ENCODE measurements around the gene VPS16. TPM values are rescaled to one million over a fixed set of nuclear protein-coding genes. Genes with fewer than 3 reads are reported as not detected.

VPS16 gene
- total and polyA plus RNA-seq, 2 of the 8 experiments (the other 6 are each of a cell fraction or from before 2014, with no cell fraction given) = 23.8 to 25.9 TPM

GRCh38 chr20:2805689-2806350, 34.7 kb upstream of the VPS16 start:
- Histone ChIP-seq H3K4me1 (replicated peaks in 1 of 4; ENCODE audit: control insufficient read depth in 3 of 4, insufficient read depth in 4 of 4, low read length in 3 of 4) (peaks cover 0 to 18% (median 10%) of the 10 kb centered on the region in 4 experiments; a peak in 6 of 7 replicates), H3K14ac (ENCODE audit: insufficient read length) (no peak overlapping the region), H2AK5ac (ENCODE audit: low read depth, low read length) (no peak overlapping the region), H3K4me3 (ENCODE audit: extremely low read depth in 1 of 4, insufficient read depth in 2 of 4, low read depth in 3 of 4, low read length in 4 of 4) (peak overlapping the region in 2 of 4 experiments; percentile 21 to 52; a peak in 5 of 8 replicates), H3K79me1 (ENCODE audit: low read depth, low read length) (no peaks in the 10 kb centered on the region), H3K4ac (replicated peaks; ENCODE audit: insufficient read length, low read depth, low read length) (no peak overlapping the region), H2AFZ (ENCODE audit: low read length) (peak overlapping the region; percentile 16; the same call in 1 of the 2 replicates), H3K79me2 (ENCODE audit: control insufficient read depth in 1 of 2, insufficient read depth in 2 of 2, low read length in 2 of 2) (no peaks in the 10 kb centered on the region), H3K9ac (replicated peaks in 1 of 4; ENCODE audit: extremely low read depth in 1 of 4, low read depth in 3 of 4, low read length in 3 of 4) (no peak overlapping the region), H3K27me3 (replicated peaks in 1 of 4; ENCODE audit: control insufficient read depth in 3 of 4, extremely low read depth in 1 of 4, insufficient read depth in 3 of 4, low read length in 3 of 4) (peaks cover 41 to 71% (median 64%) of the 10 kb centered on the region in 4 experiments), H4K8ac (ENCODE audit: extremely low read depth, insufficient read depth, low read length) (no peak overlapping the region; the same call in 1 of the 2 replicates), H2BK20ac (ENCODE audit: low read length) (no peak overlapping the region), H3K23me2 (ENCODE audit: low read depth, low read length) (peaks cover 11% of the 10 kb centered on the region), H3K18ac (ENCODE audit: extremely low read depth, low read length) (no peak overlapping the region; the same call in 1 of the 2 replicates), H4K5ac (ENCODE audit: insufficient read length, low read depth, low read length) (no peak overlapping the region), H2BK120ac (replicated peaks; ENCODE audit: low read depth, low read length) (no peak overlapping the region), H3K56ac (replicated peaks; ENCODE audit: insufficient read length, low read depth, low read length) (no peak overlapping the region), H4K91ac (replicated peaks; ENCODE audit: insufficient read length, low read length) (no peak overlapping the region), H4K20me1 (replicated peaks in 1 of 2; ENCODE audit: control insufficient read depth in 1 of 2, insufficient read depth in 2 of 2, low read length in 2 of 2) (peaks cover 0 to 2% of the 10 kb centered on the region in 2 experiments), H2BK5ac (ENCODE audit: low read depth, low read length) (no peak overlapping the region), H3K27ac (ENCODE audit: low read depth, low read length) (no peak overlapping the region), H3K4me2 (ENCODE audit: insufficient read depth in 1 of 2, low read depth in 2 of 2, low read length in 2 of 2) (peak overlapping the region; percentile 78 to 79), H3K9me3 (ENCODE audit: insufficient read depth in 2 of 2, low read depth in 1 of 2, low read length in 1 of 2) (no peaks in the 10 kb centered on the region), H3K36me3 (ENCODE audit: control insufficient read depth in 2 of 4, insufficient read depth in 4 of 4, low read length in 3 of 4) (no peaks in the 10 kb centered on the region), H3K23ac (ENCODE audit: insufficient read length) (no peak overlapping the region), H2BK15ac (ENCODE audit: low read length) (no peak overlapping the region), H2BK12ac (ENCODE audit: low read depth, low read length) (no peak overlapping the region)
- peak; percentile 85 for TF ChIP-seq EZH2 (IDR thresholded peaks at IDR 0.05; ENCODE audit: low read depth, low read length, severe bottlenecking)
- TF ChIP-seq SUZ12 (IDR thresholded peaks at IDR 0.05; ENCODE audit: low read length) = peak; percentile 73; the same call in 1 of the 2 replicates
- peak; percentile 66; the same call in 1 of the 2 replicates for TF ChIP-seq EGR1 (IDR thresholded peaks at IDR 0.05; ENCODE audit: borderline replicate concordance, low read depth, low read length)
- TF ChIP-seq CREB1 (IDR thresholded peaks at IDR 0.05) = no peak
- TF ChIP-seq CHD1 (IDR thresholded peaks at IDR 0.05; ENCODE audit: low read depth, low read length) = no peak
- peak; percentile 24 for TF ChIP-seq KDM4A (IDR thresholded peaks at IDR 0.05; ENCODE audit: low read depth, low read length, severe bottlenecking)
- ChIA-PET POLR2A (ENCODE audit: partially characterized antibody) (interaction anchor here (1.4 kb wide), 1 partner anchor 50 kb away, joined by 4 read pairs; no protein-coding TSS in a partner anchor), CTCF (ENCODE audit: partially characterized antibody) (interaction anchor here (0.6 to 2.0 kb wide), 3 partner anchors 21 to 49 kb away, joined by 3 to 8 read pairs (median 3); no protein-coding TSS in a partner anchor)
- FAIRE-seq = no peak
- WGBS, 2 experiments (ENCODE audit: extremely low coverage in 1 of 2, insufficient coverage in 1 of 2, insufficient read length in 1 of 2, insufficient replicate concordance in 2 of 2, low coverage in 1 of 2, low lambda C conversion rate in 2 of 2, missing lambda C conversion rate in 1 of 2) = 32% methylated on average over 22 of the region's 22 CpGs; no CpG with 5 or more reads in 1 of the 2 experiments
- DNase-seq (ENCODE audit: low read depth in 1 of 2, low spot score in 2 of 2) = peak in 1 of 2 experiments; percentile 61
